HG03342 (cell line): ENCODE results near the gene XIRP1.

Experiments used
- ATAC-seq: cut with Tn5 transposase; IDR thresholded peaks from one replicate; pipeline ENCODE4 v1.9.1; 2021; ENCODE audit warnings: mild to moderate bottlenecking, moderate library complexity; ENCODE audit not compliant: unreplicated experiment

The XIRP1 gene

GRCh38 chr3:39211332-39212130 lies 19.1 kb upstream of the XIRP1 start:
- ATAC-seq = no peak

- no peak for ATAC-seq
Observed at GRCh38 chr3:39210078-39210477, 17.7 kb upstream of the XIRP1 start.

GRCh38 chr3:39209329-39209970 lies 17.1 kb upstream of the XIRP1 start:
- ATAC-seq = no peak

GRCh38 chr3:39208463-39209055 lies 16.2 kb upstream of the XIRP1 start:
- ATAC-seq = no peak

- no peak for ATAC-seq
Observed at GRCh38 chr3:39207361-39208186, 15.2 kb upstream of the XIRP1 start.

GRCh38 chr3:39205919-39206516 lies 13.6 kb upstream of the XIRP1 start:
- ATAC-seq = no peak

GRCh38 chr3:39205131-39205530 lies 12.7 kb upstream of the XIRP1 start:
- ATAC-seq = no peak

- ATAC-seq = no peak
Observed at GRCh38 chr3:39203860-39204259, 11.5 kb upstream of the XIRP1 start.

- ATAC-seq = no peak
Observed at GRCh38 chr3:39203402-39203801, 11.0 kb upstream of the XIRP1 start.

GRCh38 chr3:39202094-39202493 lies 9.7 kb upstream of the XIRP1 start:
- no peak for ATAC-seq

- no peak for ATAC-seq
Observed at GRCh38 chr3:39196671-39197356, 4.4 kb upstream of the XIRP1 start.

GRCh38 chr3:39196034-39196433 lies 3.6 kb upstream of the XIRP1 start:
- no peak for ATAC-seq

- no peak for ATAC-seq
Observed at GRCh38 chr3:39193391-39193790, 996 bp upstream of the XIRP1 start.

- no peak for ATAC-seq
Observed at GRCh38 chr3:39191773-39192172, 622 bp downstream of the XIRP1 start.

GRCh38 chr3:39191111-39191510 lies 1.3 kb downstream of the XIRP1 start:
- no peak for ATAC-seq

GRCh38 chr3:39190281-39191025 lies 1.9 kb downstream of the XIRP1 start:
- no peak for ATAC-seq

GRCh38 chr3:39189959-39190269 lies 2.5 kb downstream of the XIRP1 start:
- ATAC-seq = peak; percentile 52

GRCh38 chr3:39189150-39189958 lies 3.0 kb downstream of the XIRP1 start:
- ATAC-seq = no peak
